HL-60 (cell line): ENCODE data around the gene OR2B3.

Experiments
- CTCF ChIP-seq: IDR thresholded peaks from one replicate; pipeline ENCODE4 v1.5.1; 2011; ENCODE audit warnings: low read length, control low read depth, inconsistent platforms; ENCODE audit not compliant: insufficient read depth
- POLR2AphosphoS5 ChIP-seq: IDR thresholded peaks from 2 replicates; pipeline ENCODE4 v1.6.1; 2012; ENCODE audit warnings: low read depth
- REST ChIP-seq: IDR thresholded peaks from 2 replicates; pipeline ENCODE4 v1.6.1; 2012; ENCODE audit warnings: low read depth; ENCODE audit not compliant: insufficient replicate concordance
- SPI1 ChIP-seq: IDR thresholded peaks from 2 replicates; pipeline ENCODE4 v1.6.1; 2012; ENCODE audit warnings: low read depth, mild to moderate bottlenecking, borderline replicate concordance

GRCh38 chr6:29087213-29087612, at the start of gene OR2B3:
- TF ChIP-seq CTCF (no peak), REST (no peak), POLR2AphosphoS5 (no peak), SPI1 (no peak)
